HCT116 (cell line): ENCODE results near the gene MTHFD1L. TPM values are rescaled to one million over a fixed set of nuclear protein-coding genes. Genes with fewer than 3 reads are reported as not detected.
A peak's percentile ranks its signal among the peaks of the same experiment; 100 is the strongest.
"Not testable (repeated sequence)": the region's sequence is repeated elsewhere in the genome, so short reads cannot be mapped to it uniquely, and the experiment has no call there.

ENCODE experiments used
- ATAC-seq: fragments of 200-7000 bp; cut with Tn5 transposase; 2 replicates; pipeline ENCODE4 v1.9.1; 2020; ENCODE audit warnings: mild to moderate bottlenecking, moderate library complexity
- BruUV-seq: library from RNA; stranded (reverse); fragments of 400-500 nt; replicated peaks from 2 replicates; lab custom pipeline; 2021; lab: Mats Ljungman, UMichigan
- CTCF ChIA-PET: fragments of 300-600 bp; sonication (Branson Sonifier 250); formaldehyde crosslinking; loops from one replicate; lab custom pipeline; 2021; ENCODE audit warnings: antibody characterized with exemption; lab: Charles Lee
- POLR2A ChIA-PET: fragments of 300-600, 350-600 bp; sonication (Branson Sonifier 250); formaldehyde crosslinking; loops from one replicate; lab custom pipeline; 2021; ENCODE audit warnings: antibody characterized with exemption; lab: Charles Lee
- RAD21 ChIA-PET, 2 experiments: fragments of 300-600 bp; sonication (Branson Sonifier 250); formaldehyde crosslinking; loops; one replicate each; lab custom pipeline; 2023; ENCODE audit warnings: low total read pairs in 2 of 2; ENCODE audit not compliant: uncharacterized antibody in 2 of 2, unreplicated experiment in 2 of 2, low non-redundant PET in 1 of 2; lab: Charles Lee
- DNase-seq: peaks from one replicate; pipeline ENCODE4 v3.0.0-alpha.2; 2010; ENCODE audit warnings: low read depth, low spot score
- H2AFZ ChIP-seq: fragments of 200-600 bp; shearing (Covaris generic), sonication (generic); 2 replicates; pipeline ENCODE4 v1.6.1; 2017; ENCODE audit warnings: low read depth, mixed run types, mixed read lengths, antibody characterized with exemption, low read length; ENCODE audit not compliant: poor library complexity, severe bottlenecking
- H3K27ac ChIP-seq: 2 replicates; pipeline ENCODE4 v1.5.1; 2012; ENCODE audit warnings: low read depth, low read length
- H3K27me3 ChIP-seq: fragments of 200-600 bp; sonication (generic); 2 replicates; pipeline ENCODE4 v1.6.1; 2016; ENCODE audit warnings: mixed run types, low read length, mixed read lengths; ENCODE audit not compliant: insufficient read depth
- H3K36me3 ChIP-seq, 2 experiments: fragments of 200-500 bp in 1 of 2; fragments of 200-600 bp in 1 of 2; sonication (Bioruptor generic) in 1 of 2; sonication (generic) in 1 of 2; 2 replicates each; pipeline versions ENCODE4 v1.5.1 to v1.6.1; 2014 to 2016; ENCODE audit warnings: low read length in 2 of 2, inconsistent platforms in 1 of 2, mixed read lengths in 1 of 2, mixed run types in 1 of 2; ENCODE audit not compliant: insufficient read depth in 2 of 2, control insufficient read depth in 1 of 2
- H3K4me1 ChIP-seq, 2 experiments: fragments of 200-600 bp in 1 of 2; sonication (generic) in 1 of 2; 2 replicates each; pipeline versions ENCODE4 v1.5.1 to v1.6.1; 2012 to 2017; ENCODE audit warnings: low read length in 2 of 2, inconsistent platforms in 1 of 2, mild to moderate bottlenecking in 1 of 2, mixed read lengths in 1 of 2, mixed run types in 1 of 2, moderate library complexity in 1 of 2; ENCODE audit not compliant: insufficient read depth in 2 of 2, control insufficient read depth in 1 of 2
- H3K4me2 ChIP-seq: fragments of 200-600 bp; sonication (generic); 2 replicates; pipeline ENCODE4 v1.6.1; 2017; ENCODE audit warnings: mixed run types, low read length, mixed read lengths
- H3K4me3 ChIP-seq, 2 experiments: fragments of 200-600 bp in 1 of 2; sonication (generic) in 1 of 2; replicated peaks in 1 of 2; 2 replicates each; pipeline ENCODE4 v1.5.1; 2011 to 2016; ENCODE audit warnings: low read length in 2 of 2, control low read depth in 1 of 2, low read depth in 1 of 2, mild to moderate bottlenecking in 1 of 2, mixed read lengths in 1 of 2, mixed run types in 1 of 2
- H3K79me2 ChIP-seq: fragments of 200-600 bp; sonication (generic); 2 replicates; pipeline ENCODE4 v1.6.1; 2017; ENCODE audit warnings: mild to moderate bottlenecking, mixed run types, low read length, moderate library complexity, mixed read lengths; ENCODE audit not compliant: insufficient read depth
- H3K9ac ChIP-seq: fragments of 200-600 bp; sonication (generic); 2 replicates; pipeline ENCODE4 v1.6.1; 2016; ENCODE audit warnings: low read length, mixed read lengths
- H3K9me2 ChIP-seq: fragments of 200-600 bp; sonication (generic), shearing (Covaris generic); 2 replicates; pipeline ENCODE4 v1.6.1; 2017; ENCODE audit warnings: mixed run types, mild to moderate bottlenecking, moderate library complexity; ENCODE audit not compliant: insufficient read depth
- H3K9me3 ChIP-seq, 2 experiments: fragments of 200-500 bp in 1 of 2; fragments of 200-600 bp in 1 of 2; sonication (Bioruptor generic) in 1 of 2; sonication (generic) in 1 of 2; 2 replicates each; pipeline ENCODE4 v1.6.1; 2014 to 2017; ENCODE audit warnings: low read length in 2 of 2, mixed read lengths in 2 of 2, inconsistent platforms in 1 of 2, low read depth in 1 of 2, mild to moderate bottlenecking in 1 of 2, mixed run types in 1 of 2, moderate library complexity in 1 of 2; ENCODE audit not compliant: control insufficient read depth in 1 of 2, insufficient read depth in 1 of 2
- H4K20me1 ChIP-seq: fragments of 200-600 bp; sonication (generic), shearing (Covaris generic); 2 replicates; pipeline ENCODE4 v1.6.1; 2017; ENCODE audit warnings: mixed run types, mild to moderate bottlenecking, moderate library complexity; ENCODE audit not compliant: insufficient read depth
- CEBPB ChIP-seq: IDR thresholded peaks from 2 replicates; pipeline ENCODE4 v1.6.1; 2012; ENCODE audit warnings: low read depth
- EZH2 ChIP-seq: fragments of 200-600 bp; sonication (generic); IDR thresholded peaks from 2 replicates; pipeline ENCODE4 v1.6.1; 2017; ENCODE audit warnings: antibody characterized with exemption, mixed run types
- EZH2phosphoT487 ChIP-seq: fragments of 200-600 bp; IDR thresholded peaks from 2 replicates; pipeline ENCODE4 v1.6.1; 2018; ENCODE audit warnings: antibody characterized with exemption, borderline replicate concordance
- SRF ChIP-seq: IDR thresholded peaks from 2 replicates; pipeline ENCODE4 v1.6.1; 2012; ENCODE audit warnings: low read depth
- intact Hi-C: fragments of 100-400 bp; cut with micrococcal nuclease; formaldehyde crosslinking; loops from 2 replicates; pipeline ENCODE4 v1.10.0; 2022
- total RNA-seq: library from RNA; stranded (reverse); gene quantifications from one replicate; pipeline ENCODE4 v1.2.1, GENCODE V29; 2021; ENCODE audit not compliant: unreplicated experiment
- TF ChIP-seq, protein P1 (sequence below): IDR thresholded peaks from 2 replicates; pipeline ENCODE4 v1.6.1; 2011; ENCODE audit warnings: mild to moderate bottlenecking, low read length, moderate library complexity; ENCODE audit not compliant: insufficient replicate concordance; ENCODE audit errors: extremely low read depth
- TF ChIP-seq, protein P2 (sequence below): IDR thresholded peaks from 2 replicates; pipeline ENCODE4 v1.6.1; 2012
- TF ChIP-seq, protein P3 (sequence below), 3 experiments: fragments of 200-600 bp in 1 of 3; sonication (generic) in 1 of 3; IDR thresholded peaks in 2 of 3; conservative IDR thresholded peaks in 1 of 3; 2 replicates each; pipeline ENCODE4 v1.5.1; 2012 to 2017; ENCODE audit warnings: low read depth in 2 of 3, low read length in 2 of 3, antibody characterized with exemption in 1 of 3, borderline replicate concordance in 1 of 3, control low read depth in 1 of 3, mild to moderate bottlenecking in 1 of 3, mixed read lengths in 1 of 3, mixed run types in 1 of 3, moderate library complexity in 1 of 3; ENCODE audit not compliant: insufficient read depth in 1 of 3

MTHFD1L gene
- total RNA-seq, 1 experiment from 2014 or later = 127 TPM

DNA sequence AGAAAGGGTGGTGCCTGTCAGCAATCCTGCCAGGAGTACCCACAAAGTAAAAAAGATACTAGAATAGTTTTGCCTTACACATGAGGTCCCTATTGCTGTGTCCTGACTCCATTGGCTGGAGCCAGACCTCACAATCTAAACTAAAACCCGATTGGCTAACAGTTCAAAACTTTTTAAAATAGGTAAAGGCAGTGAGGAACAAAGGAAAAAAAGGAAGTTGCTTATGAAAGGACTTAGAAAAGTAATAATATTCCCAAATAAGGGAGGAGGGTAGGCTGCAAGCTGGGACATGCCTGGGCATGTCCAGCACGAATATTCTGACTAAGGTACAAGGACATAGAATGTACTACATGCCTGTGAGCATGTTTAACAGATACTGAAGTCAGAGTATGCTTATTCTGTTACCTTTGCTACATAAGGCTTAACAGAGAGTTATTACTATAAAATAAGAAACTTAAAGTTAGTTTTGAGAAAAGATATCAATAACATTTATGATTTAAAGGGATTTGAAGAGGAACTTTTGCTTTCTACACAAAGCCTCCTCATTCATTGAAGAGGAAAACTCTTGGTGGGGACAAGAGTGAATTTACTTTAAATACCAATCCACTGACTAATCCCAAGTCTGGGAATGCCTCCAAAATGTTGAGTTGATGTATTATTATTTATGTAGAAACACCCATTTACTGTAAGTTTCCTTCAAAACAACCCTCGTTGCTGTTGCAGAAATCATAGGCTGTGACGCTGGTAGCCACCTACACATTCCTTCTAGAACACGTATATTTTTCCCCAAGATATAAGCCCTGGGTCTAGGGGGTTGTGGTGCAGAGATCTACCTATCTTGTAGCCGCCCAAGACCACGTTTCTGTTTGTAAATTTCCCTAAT, 8.2 kb upstream of the MTHFD1L start (continued):
- TF ChIP-seq, protein P1, sequence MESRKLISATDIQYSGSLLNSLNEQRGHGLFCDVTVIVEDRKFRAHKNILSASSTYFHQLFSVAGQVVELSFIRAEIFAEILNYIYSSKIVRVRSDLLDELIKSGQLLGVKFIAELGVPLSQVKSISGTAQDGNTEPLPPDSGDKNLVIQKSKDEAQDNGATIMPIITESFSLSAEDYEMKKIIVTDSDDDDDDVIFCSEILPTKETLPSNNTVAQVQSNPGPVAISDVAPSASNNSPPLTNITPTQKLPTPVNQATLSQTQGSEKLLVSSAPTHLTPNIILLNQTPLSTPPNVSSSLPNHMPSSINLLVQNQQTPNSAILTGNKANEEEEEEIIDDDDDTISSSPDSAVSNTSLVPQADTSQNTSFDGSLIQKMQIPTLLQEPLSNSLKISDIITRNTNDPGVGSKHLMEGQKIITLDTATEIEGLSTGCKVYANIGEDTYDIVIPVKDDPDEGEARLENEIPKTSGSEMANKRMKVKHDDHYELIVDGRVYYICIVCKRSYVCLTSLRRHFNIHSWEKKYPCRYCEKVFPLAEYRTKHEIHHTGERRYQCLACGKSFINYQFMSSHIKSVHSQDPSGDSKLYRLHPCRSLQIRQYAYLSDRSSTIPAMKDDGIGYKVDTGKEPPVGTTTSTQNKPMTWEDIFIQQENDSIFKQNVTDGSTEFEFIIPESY = no peak
- TF ChIP-seq EZH2phosphoT487 = no peak

DNA sequence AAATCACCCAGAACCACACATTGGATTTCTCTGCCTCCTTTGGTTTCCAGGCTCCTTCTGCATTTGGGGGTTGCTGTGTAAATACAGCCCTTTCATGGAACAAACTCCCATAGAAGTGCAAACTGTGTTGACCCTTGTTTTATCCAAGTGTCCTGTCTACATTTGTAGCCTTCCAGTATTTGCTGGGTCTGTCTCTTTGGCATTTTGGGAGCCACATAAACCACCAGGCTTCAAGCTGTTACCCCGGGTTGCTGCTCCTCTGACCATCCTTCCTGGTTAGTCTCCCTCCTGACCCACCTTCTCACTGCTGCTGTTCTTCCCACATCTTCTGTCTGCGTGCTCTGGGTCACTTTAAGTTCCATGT, 7.6 kb upstream of the MTHFD1L start:
- TF ChIP-seq, protein P2, sequence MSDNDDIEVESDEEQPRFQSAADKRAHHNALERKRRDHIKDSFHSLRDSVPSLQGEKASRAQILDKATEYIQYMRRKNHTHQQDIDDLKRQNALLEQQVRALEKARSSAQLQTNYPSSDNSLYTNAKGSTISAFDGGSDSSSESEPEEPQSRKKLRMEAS = no peak
- TF ChIP-seq CEBPB = no peak
- no peak for TF ChIP-seq SRF
- TF ChIP-seq, protein P3, sequence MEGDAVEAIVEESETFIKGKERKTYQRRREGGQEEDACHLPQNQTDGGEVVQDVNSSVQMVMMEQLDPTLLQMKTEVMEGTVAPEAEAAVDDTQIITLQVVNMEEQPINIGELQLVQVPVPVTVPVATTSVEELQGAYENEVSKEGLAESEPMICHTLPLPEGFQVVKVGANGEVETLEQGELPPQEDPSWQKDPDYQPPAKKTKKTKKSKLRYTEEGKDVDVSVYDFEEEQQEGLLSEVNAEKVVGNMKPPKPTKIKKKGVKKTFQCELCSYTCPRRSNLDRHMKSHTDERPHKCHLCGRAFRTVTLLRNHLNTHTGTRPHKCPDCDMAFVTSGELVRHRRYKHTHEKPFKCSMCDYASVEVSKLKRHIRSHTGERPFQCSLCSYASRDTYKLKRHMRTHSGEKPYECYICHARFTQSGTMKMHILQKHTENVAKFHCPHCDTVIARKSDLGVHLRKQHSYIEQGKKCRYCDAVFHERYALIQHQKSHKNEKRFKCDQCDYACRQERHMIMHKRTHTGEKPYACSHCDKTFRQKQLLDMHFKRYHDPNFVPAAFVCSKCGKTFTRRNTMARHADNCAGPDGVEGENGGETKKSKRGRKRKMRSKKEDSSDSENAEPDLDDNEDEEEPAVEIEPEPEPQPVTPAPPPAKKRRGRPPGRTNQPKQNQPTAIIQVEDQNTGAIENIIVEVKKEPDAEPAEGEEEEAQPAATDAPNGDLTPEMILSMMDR (IDR thresholded peaks at IDR 0.05 in 2 of 3, conservative IDR thresholded peaks at IDR 0.05 in 1 of 3; ENCODE audit: borderline replicate concordance in 1 of 3, insufficient read depth in 1 of 3, low read depth in 2 of 3, low read length in 2 of 3) = no peak
- TF ChIP-seq EZH2 = no peak
- TF ChIP-seq, all 23 proteins: peak for 0
- H3K9me3 ChIP-seq = no peaks in the 10 kb centered on the region
- DNase-seq (no peak), ATAC-seq (peak; percentile 23; the same call in 1 of the 2 replicates)
- ChIA-PET RAD21 (no interaction called here), CTCF (no interaction called here), POLR2A (interaction anchor here (0.7 kb wide), 1 partner anchor 45 kb away, joined by 3 read pairs; no protein-coding TSS in a partner anchor)
- H3K4me3 ChIP-seq = peak overlapping the region; percentile 1 to 16; a peak in 2 of 4 replicates
- H3K4me2 ChIP-seq = peak overlapping the region; percentile 54
- peak overlapping the region; percentile 6 for H2AFZ ChIP-seq
- H3K4me1 ChIP-seq = peaks cover 24 to 41% of the 10 kb centered on the region in 2 experiments
- H3K27ac ChIP-seq = peak overlapping the region; percentile 90
- H4K20me1 ChIP-seq = no peaks in the 10 kb centered on the region
- TSS peak; percentile 95 for BruUV-seq
- H3K9me2 ChIP-seq = no peaks in the 10 kb centered on the region
- intact Hi-C loops = no loop called here
- no peaks in the 10 kb centered on the region for H3K79me2 ChIP-seq
- H3K9ac ChIP-seq = peak overlapping the region; percentile 47
- H3K27me3 ChIP-seq = no peaks in the 10 kb centered on the region
- no peaks in the 10 kb centered on the region for H3K36me3 ChIP-seq

DNA sequence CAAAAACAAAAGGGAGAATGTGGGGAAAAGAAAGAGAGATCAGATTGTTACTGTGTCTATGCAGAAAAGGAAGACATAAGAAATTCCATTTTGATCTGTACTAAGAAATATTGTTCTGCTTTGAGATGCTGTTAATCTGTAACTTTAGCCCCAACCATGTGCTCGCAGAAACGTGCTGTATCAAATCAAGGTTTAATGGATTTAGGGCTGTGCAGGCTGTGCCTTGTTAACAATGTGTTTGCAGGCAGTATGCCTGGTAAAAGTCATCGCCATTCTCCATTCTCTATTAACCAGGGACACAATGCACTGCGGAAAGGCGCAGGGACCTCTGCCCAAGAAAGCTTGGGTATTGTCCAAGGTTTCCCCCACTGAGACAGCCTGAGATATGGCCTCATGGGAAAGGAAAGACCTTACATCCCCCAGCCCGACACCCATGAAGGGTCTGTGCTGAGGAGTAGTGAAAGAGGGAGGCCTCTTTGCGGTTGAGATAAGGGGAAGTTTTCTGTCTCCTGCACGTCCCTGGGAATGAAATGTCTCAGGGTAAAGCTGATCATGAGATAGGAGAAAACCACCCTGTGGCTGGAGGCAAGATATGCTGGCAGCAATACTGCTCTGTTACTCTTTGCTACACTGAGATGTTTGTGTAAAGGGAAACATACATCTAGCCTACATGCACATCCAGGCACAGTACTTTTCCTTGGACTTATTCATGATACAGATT, 3.9 kb upstream of the MTHFD1L start:
- intact Hi-C loops, H3K36me3 ChIP-seq, RAD21 ChIA-PET, H2AFZ ChIP-seq, H3K4me2 ChIP-seq, H3K9ac ChIP-seq, CTCF ChIA-PET, H3K9me2 ChIP-seq, DNase-seq, H3K27me3 ChIP-seq, H3K9me3 ChIP-seq, H4K20me1 ChIP-seq, H3K27ac ChIP-seq, H3K79me2 ChIP-seq, ATAC-seq, BruUV-seq, POLR2A ChIA-PET, H3K4me3 ChIP-seq: not testable (repeated sequence)
- peaks cover 21 to 34% of the 10 kb centered on the region in 2 experiments for H3K4me1 ChIP-seq
